ENCODE results near the gene DDC. TPM values are rescaled to one million over a fixed set of nuclear protein-coding genes. Genes with fewer than 3 reads are reported as not detected.

DDC gene
- total RNA-seq, 1 donor, result not detected

DNA sequence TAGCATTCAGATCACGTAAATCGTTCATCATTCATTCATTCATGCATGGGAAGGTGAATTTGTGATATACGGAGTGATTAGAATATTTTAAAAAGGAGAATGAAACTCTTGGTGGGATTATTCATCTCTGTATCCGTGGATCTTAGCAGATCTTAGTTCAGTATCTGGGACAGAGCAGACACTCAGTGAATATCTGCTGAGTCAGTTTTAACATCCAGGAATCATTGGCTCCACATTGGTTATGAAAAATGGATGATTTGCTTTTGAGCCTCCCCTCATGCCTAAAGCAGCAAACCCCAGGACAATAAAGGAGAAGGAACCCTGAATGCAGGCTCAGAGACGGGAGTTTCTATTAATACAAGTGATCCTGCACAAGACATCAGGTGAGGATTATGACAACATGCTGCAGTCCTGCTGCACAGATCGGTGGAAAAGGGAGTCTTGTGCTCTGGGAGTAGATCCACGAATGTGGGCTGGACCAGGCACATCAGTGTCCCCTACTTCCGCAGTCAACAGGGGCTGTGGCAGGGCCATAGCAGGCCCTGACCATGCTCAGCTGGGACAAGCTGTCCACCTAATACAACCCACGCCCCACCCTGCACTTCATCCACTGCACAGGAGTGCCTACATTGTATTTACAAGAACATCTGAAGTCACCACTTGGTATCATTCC, 88.1 kb downstream of the DDC start:
- H3K4me3 ChIP-seq (ENCODE audit: low read depth, low read length), result no peak overlapping the region
- no peak for DNase-seq (ENCODE audit: low read depth)

GRCh38 chr7:50475340-50475739, 89.9 kb downstream of the DDC start:
- DNase-seq (ENCODE audit: low read depth), result no peak
- TF ChIP-seq CTCF (IDR thresholded peaks at IDR 0.05; ENCODE audit: insufficient read depth, low read depth, low read length), result no peak

More for the DNA sequence above, 88.1 kb downstream of the DDC start:
- TF ChIP-seq CTCF (IDR thresholded peaks at IDR 0.05; ENCODE audit: insufficient read depth, low read depth, low read length), result no peak

GRCh38 chr7:50474382-50475160, 90.6 kb downstream of the DDC start:
- no peak overlapping the region for H3K4me3 ChIP-seq (ENCODE audit: low read depth, low read length)
- no peak for DNase-seq (ENCODE audit: low read depth)
- no peak for TF ChIP-seq CTCF (IDR thresholded peaks at IDR 0.05; ENCODE audit: insufficient read depth, low read depth, low read length)

More at GRCh38 chr7:50475340-50475739, 89.9 kb downstream of the DDC start:
- H3K4me3 ChIP-seq (ENCODE audit: low read depth, low read length), result no peak overlapping the region

- TF ChIP-seq CTCF (IDR thresholded peaks at IDR 0.05; ENCODE audit: insufficient read depth, low read depth, low read length), result no peak
- no peak for DNase-seq (ENCODE audit: low read depth)
- H3K4me3 ChIP-seq (ENCODE audit: low read depth, low read length), result no peak overlapping the region
These were observed 91.7 kb downstream of the DDC start for GRCh38 chr7:50473531-50473930.

DNA sequence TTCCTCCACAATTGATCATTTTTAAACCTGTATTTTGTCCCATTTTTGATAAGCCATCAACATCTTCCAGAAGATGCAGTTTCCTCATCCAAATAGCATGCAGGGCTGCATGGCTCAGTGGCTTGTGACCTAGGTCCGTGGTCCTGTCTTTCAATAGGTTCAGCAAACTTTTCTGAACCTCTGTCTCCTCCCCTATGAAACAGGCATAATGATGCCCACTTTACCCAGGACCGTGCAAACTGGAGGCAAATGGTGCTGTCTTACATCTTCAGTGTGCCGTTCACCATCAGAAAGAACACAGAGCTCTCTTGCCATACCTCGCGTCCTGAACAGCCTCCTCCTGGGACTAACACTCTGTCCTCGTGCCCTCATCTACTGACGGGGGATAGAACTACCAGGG, 92.8 kb downstream of the DDC start:
- H3K4me3 ChIP-seq (ENCODE audit: low read depth, low read length), result no peak overlapping the region
- DNase-seq (ENCODE audit: low read depth), result no peak
- no peak for TF ChIP-seq CTCF (IDR thresholded peaks at IDR 0.05; ENCODE audit: insufficient read depth, low read depth, low read length)

- no peak for DNase-seq (ENCODE audit: low read depth)
- no peak for TF ChIP-seq CTCF (IDR thresholded peaks at IDR 0.05; ENCODE audit: insufficient read depth, low read depth, low read length)
- no peak overlapping the region for H3K4me3 ChIP-seq (ENCODE audit: low read depth, low read length)
These were observed 93.2 kb downstream of the DDC start for GRCh38 chr7:50471970-50472369.
